GM21529 (cell line): ENCODE data around the gene ZNF761.

Experiments used
- ATAC-seq: cut with Tn5 transposase; IDR thresholded peaks from one replicate; pipeline ENCODE4 v1.9.1; 2021; ENCODE audit not compliant: unreplicated experiment

The ZNF761 gene

DNA sequence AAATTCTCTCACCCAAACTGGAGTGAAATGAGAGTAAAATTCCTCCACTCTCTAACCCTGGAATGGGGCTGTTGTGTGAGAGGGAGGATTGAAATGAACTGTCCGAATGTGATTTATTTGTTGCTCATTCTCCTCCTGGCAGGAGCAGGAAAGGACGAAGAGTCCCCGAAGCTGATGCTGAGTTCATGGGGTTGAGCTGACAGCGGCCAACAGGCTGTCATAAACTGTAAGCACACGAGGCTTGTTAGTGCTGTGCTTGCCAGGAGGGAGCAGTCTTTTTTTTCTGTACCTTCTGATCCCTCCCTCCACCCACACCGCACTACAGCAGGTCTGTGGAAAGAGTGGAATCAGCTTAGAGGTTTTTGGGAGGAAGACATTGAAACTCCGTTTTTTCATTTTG, 73.1 kb downstream of the ZNF761 start:
- ATAC-seq, result no peak

- no peak for ATAC-seq
Measured at GRCh38 chr19:53506728-53507127, 74.9 kb downstream of the ZNF761 start.
